A673 (cell line): ENCODE measurements around the gene AKT3. TPM values are rescaled to one million over a fixed set of nuclear protein-coding genes. Genes with fewer than 3 reads are reported as not detected.

Experiments
- BruUV-seq: library from RNA; stranded (reverse); fragments of 400-500 nt; replicated peaks from 2 replicates; lab custom pipeline; 2021; lab: Mats Ljungman, UMichigan
- CTCF ChIA-PET: fragments of 300-600 bp; sonication (Branson Sonifier 250); formaldehyde crosslinking; loops from one replicate; lab custom pipeline; 2022; ENCODE audit warnings: antibody characterized with exemption; lab: Charles Lee
- POLR2A ChIA-PET: fragments of 300-600 bp; sonication (Branson Sonifier 250); formaldehyde crosslinking; loops from one replicate; lab custom pipeline; 2022; ENCODE audit warnings: antibody characterized with exemption; ENCODE audit not compliant: low non-redundant PET; lab: Charles Lee
- DNase-seq: peaks from one replicate; pipeline ENCODE4 v3.0.0-alpha.2; 2015; ENCODE audit warnings: low spot score
- H3K27ac ChIP-seq: fragments of 200-600 bp; sonication (generic); 2 replicates; pipeline ENCODE4 v1.5.1; 2016; ENCODE audit warnings: mixed run types, low read depth, mild to moderate bottlenecking, mixed read lengths, antibody characterized with exemption, low read length; ENCODE audit not compliant: poor library complexity, severe bottlenecking
- H3K27me3 ChIP-seq: fragments of 200-600 bp; sonication (generic); replicated peaks from 2 replicates; pipeline ENCODE4 v1.6.1; 2017; ENCODE audit warnings: mixed run types, low read depth, mild to moderate bottlenecking, mixed read lengths, antibody characterized with exemption, low read length; ENCODE audit not compliant: insufficient read depth, poor library complexity
- H3K36me3 ChIP-seq: fragments of 200-600 bp; sonication (generic); 2 replicates; pipeline ENCODE4 v1.6.1; 2016; ENCODE audit warnings: mixed run types, mild to moderate bottlenecking, mixed read lengths, antibody characterized with exemption, low read length; ENCODE audit not compliant: insufficient read depth, poor library complexity, severe bottlenecking
- H3K4me1 ChIP-seq: fragments of 200-600 bp; sonication (generic); 2 replicates; pipeline ENCODE4 v1.6.1; 2017; ENCODE audit warnings: mixed run types, mild to moderate bottlenecking, mixed read lengths, antibody characterized with exemption, low read length; ENCODE audit not compliant: insufficient read depth, poor library complexity, severe bottlenecking
- H3K4me3 ChIP-seq: fragments of 200-600 bp; sonication (generic); 2 replicates; pipeline ENCODE4 v1.5.1; 2016; ENCODE audit warnings: low read depth, mixed run types, mild to moderate bottlenecking, mixed read lengths, low read length; ENCODE audit not compliant: poor library complexity, severe bottlenecking
- H3K9me3 ChIP-seq: fragments of 200-600 bp; sonication (generic); 2 replicates; pipeline ENCODE4 v1.6.1; 2016; ENCODE audit warnings: mixed run types, low read depth, mild to moderate bottlenecking, mixed read lengths, antibody characterized with exemption, low read length; ENCODE audit not compliant: poor library complexity, severe bottlenecking
- CTCF ChIP-seq: fragments of 300-800, 200-600 bp; sonication (generic); conservative IDR thresholded peaks from 2 replicates; pipeline ENCODE4 v1.5.1; 2017; ENCODE audit warnings: low read depth, mild to moderate bottlenecking, antibody characterized with exemption, low read length, moderate library complexity, mixed read lengths
- EZH2 ChIP-seq: fragments of 200-600 bp; sonication (generic); IDR thresholded peaks from 2 replicates; pipeline ENCODE4 v1.6.1; 2017; ENCODE audit warnings: borderline replicate concordance, low read depth, mild to moderate bottlenecking, mixed read lengths, antibody characterized with exemption, low read length; ENCODE audit not compliant: poor library complexity, severe bottlenecking
- intact Hi-C: fragments of 100-400 bp; cut with micrococcal nuclease; formaldehyde crosslinking; loops from one replicate; pipeline ENCODE4 v1.10.0; 2022; ENCODE audit not compliant: unreplicated experiment
- total RNA-seq: library from RNA; stranded (reverse); gene quantifications from 2 replicates; pipeline ENCODE4 v1.2.3, GENCODE V29; 2021

The AKT3 gene
- total RNA-seq, 1 experiment from 2014 or later = 14.4 TPM

DNA sequence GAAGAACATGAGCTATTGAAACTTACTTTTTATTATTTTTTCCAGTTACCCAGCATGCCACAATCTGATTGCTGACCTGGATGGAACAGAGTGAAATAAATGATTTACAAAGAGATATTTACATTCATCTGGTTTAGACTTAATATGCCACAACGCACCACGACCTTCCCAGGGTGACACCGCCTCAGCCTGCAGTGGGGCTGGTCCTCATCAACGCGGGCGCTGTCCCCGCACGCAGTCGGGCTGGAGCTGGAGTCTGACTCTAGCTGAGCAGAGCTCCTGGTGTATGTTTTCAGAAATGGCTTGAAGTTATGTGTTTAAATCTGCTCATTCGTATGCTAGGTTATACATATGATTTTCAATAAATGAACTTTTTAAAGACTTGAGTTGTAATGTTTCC lies 350.3 kb downstream of the AKT3 start:
- POLR2A ChIA-PET = no interaction called here
- no peak for TF ChIP-seq EZH2
- no peak for TF ChIP-seq CTCF

DNA sequence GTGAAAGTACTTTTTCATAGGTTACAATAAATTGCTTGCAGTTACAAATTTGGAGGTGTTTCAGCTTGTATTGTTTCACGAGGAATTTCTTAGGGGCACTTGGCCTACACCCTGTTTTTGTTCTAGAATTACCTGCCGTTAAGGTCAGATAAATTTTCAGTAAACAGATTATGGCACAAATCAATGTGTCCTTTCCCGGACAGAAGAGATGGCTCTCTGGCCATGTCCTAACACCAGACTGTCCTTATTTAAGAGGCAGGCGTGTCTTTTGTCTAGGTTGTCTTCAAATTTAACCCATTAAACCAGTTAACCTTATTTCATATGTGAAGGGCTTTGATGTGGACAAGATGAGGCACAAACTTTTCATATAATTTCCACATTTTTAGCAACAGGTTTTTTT lies 350.8 kb downstream of the AKT3 start:
- no TSS peak for BruUV-seq
- Histone ChIP-seq H3K9me3 (no peaks in the 10 kb centered on the region), H3K27ac (no peak overlapping the region), H3K27me3 (no peaks in the 10 kb centered on the region), H3K4me3 (no peak overlapping the region), H3K36me3 (no peaks in the 10 kb centered on the region), H3K4me1 (peaks cover 23% of the 10 kb centered on the region)
- TF ChIP-seq EZH2 = no peak
- no peak for TF ChIP-seq CTCF
- intact Hi-C loops = no loop called here
- ChIA-PET CTCF (no interaction called here), POLR2A (no interaction called here)
- no peak for DNase-seq

More for the DNA sequence above, 350.3 kb downstream of the AKT3 start:
- Histone ChIP-seq H3K36me3 (no peaks in the 10 kb centered on the region), H3K27me3 (no peaks in the 10 kb centered on the region), H3K4me1 (peaks cover 19% of the 10 kb centered on the region), H3K4me3 (no peak overlapping the region), H3K27ac (no peak overlapping the region), H3K9me3 (no peaks in the 10 kb centered on the region)
- BruUV-seq = no TSS peak
- no peak for DNase-seq
- intact Hi-C loops = no loop called here
- CTCF ChIA-PET = no interaction called here

DNA sequence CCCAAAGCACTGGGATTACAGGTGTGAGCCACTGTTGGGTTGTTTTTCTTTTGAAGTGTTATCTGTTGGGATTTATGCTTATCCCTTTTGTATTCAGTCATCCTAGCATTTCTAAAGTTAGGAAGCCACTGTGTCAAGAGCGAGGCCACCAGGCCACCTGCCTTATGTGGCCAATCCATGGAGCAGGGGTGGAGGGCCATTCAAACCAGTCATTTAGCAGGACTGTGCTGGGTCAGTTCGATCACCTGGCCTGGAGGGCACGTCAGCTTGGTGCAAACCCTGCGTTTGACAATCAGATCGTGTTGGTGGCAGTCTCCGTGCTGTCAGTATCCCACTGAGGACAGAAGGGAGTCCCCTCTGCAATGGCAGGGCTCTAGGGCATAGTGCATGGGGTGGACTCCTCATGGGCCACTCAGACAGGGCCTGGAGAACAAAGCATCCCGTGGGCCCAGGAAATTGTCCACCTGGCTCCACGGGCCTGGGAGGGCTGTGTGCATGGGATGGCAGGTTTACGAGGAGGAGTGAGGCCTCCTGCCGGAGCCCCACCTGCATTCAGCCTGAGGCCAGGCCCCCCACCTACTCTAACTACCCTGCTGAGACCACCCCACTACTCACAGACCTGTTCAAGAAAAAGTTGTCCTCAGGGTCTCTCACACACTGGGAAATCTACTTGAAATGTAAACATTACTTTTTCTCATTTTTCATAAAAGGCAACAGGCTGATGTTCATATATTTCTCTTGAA lies 351.9 kb downstream of the AKT3 start:
- peaks cover 34% of the 10 kb centered on the region for H3K4me1 ChIP-seq
- no peak overlapping the region for H3K27ac ChIP-seq
- POLR2A ChIA-PET = no interaction called here
- no peak for DNase-seq
- intact Hi-C loops = no loop called here
- H3K36me3 ChIP-seq = no peaks in the 10 kb centered on the region
- H3K27me3 ChIP-seq = no peaks in the 10 kb centered on the region
- no peak for TF ChIP-seq EZH2
- no peak for TF ChIP-seq CTCF
- H3K4me3 ChIP-seq = no peak overlapping the region
- CTCF ChIA-PET = no interaction called here
- no TSS peak for BruUV-seq
- H3K9me3 ChIP-seq = no peaks in the 10 kb centered on the region
